ENCODE results near the gene PEX14.

The PEX14 gene

DNA sequence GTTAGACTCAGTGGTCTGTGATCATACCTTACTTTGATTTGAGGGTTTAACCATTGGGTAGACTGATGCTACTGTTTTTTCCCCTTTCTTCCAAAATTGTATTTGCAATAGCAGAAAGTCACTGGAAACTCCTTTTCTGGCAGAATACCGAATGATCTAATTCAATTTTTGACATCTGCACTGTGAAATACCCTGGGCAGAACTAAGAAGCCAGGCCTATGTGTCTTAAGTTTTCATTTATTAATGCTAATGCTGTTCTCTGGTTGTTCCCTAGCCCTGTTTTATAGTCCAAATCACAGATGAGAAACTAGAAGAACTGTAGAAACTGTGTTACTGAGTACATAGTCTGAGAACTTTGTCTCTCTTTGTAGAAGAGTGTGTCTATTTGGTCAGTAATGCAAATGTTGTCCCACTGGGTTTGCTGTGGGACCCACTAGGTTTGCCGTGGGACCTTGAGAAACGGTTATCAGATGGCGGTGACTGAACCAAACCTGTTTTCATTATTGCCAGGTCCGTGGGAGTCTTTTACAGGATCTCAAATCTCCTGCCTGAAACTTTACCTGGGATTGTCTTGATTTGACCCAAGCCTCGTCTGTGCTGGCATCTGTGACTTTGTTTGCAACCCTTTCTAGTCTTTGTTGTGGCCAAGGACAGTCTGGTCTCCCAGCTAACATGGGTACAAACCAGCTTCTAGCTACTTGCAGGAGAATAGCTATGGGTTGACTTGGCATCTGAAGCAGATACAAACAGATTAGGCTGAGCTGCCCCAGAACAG, 41.4 kb downstream of the PEX14 start:
- DNase-seq (ENCODE audit: low read depth), result no peak
- TF ChIP-seq, protein P1, sequence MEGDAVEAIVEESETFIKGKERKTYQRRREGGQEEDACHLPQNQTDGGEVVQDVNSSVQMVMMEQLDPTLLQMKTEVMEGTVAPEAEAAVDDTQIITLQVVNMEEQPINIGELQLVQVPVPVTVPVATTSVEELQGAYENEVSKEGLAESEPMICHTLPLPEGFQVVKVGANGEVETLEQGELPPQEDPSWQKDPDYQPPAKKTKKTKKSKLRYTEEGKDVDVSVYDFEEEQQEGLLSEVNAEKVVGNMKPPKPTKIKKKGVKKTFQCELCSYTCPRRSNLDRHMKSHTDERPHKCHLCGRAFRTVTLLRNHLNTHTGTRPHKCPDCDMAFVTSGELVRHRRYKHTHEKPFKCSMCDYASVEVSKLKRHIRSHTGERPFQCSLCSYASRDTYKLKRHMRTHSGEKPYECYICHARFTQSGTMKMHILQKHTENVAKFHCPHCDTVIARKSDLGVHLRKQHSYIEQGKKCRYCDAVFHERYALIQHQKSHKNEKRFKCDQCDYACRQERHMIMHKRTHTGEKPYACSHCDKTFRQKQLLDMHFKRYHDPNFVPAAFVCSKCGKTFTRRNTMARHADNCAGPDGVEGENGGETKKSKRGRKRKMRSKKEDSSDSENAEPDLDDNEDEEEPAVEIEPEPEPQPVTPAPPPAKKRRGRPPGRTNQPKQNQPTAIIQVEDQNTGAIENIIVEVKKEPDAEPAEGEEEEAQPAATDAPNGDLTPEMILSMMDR (IDR thresholded peaks at IDR 0.05; ENCODE audit: low read depth, low read length, missing control alignments), result no peak
- in situ Hi-C loops (cut with HindIII; ENCODE audit: low sequenced_read_pairs), result no loop called here
- H3K4me3 ChIP-seq (ENCODE audit: low read depth, low read length), result no peak overlapping the region

DNA sequence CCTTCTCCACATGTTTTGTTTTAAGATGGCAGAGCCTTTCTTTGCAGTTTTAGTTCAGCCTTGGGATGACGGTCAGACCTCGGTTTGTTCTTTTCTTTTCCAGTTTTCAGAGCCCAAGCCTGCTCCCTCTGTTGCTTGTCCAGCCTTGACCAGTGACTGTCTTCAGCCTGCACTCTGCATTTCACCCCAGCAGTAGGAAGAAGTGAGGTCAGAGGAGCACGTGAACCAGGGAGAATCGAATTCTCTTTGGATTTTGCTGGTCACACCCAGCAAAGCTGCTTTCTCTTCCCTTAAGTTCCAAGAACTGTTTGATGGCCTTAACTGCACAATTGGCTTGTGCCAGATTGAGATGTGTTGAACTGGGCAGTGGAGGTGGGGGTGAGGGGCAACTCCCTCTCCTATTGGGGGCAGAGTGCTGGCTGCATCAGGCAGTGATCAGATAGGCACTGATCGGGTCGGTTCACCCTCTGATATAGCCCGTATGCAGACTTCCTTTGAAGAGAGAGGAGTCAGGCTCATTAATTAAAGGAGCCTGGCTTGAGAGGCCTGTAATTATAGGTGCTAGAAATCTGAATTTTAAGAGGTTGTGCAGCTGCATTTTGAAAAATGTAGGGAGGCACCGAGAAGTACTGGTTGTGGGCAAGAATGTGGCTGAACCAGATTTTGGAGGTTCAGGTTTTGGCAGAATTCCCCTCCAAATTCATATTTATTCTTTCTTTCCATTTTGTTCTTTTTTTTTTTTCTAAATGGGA, 42.4 kb downstream of the PEX14 start:
- H3K4me3 ChIP-seq (ENCODE audit: low read depth, low read length), result no peak overlapping the region
- no peak for DNase-seq (ENCODE audit: low read depth)
- TF ChIP-seq, protein P1 (IDR thresholded peaks at IDR 0.05; ENCODE audit: low read depth, low read length, missing control alignments), result no peak
- in situ Hi-C loops (cut with HindIII; ENCODE audit: low sequenced_read_pairs), result no loop called here

DNA sequence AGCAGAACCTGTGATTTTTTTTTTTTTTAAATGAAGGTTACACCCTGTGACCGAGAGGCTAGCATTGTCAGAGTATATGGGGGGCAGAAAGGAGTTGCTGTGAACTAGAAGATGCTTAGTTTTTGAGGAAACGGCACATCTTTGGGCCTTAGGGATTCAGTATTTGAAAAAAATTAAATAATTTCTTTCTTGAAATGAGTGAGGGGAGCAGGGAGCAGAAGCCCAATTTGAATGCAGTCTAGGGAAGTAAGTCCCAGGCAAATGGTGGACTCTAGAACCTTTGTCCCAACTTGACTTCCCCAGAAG, 42.9 kb downstream of the PEX14 start:
- no peak for DNase-seq (ENCODE audit: low read depth)
- in situ Hi-C loops (cut with HindIII; ENCODE audit: low sequenced_read_pairs), result no loop called here
- TF ChIP-seq, protein P1 (IDR thresholded peaks at IDR 0.05; ENCODE audit: low read depth, low read length, missing control alignments), result no peak
- no peak overlapping the region for H3K4me3 ChIP-seq (ENCODE audit: low read depth, low read length)

DNA sequence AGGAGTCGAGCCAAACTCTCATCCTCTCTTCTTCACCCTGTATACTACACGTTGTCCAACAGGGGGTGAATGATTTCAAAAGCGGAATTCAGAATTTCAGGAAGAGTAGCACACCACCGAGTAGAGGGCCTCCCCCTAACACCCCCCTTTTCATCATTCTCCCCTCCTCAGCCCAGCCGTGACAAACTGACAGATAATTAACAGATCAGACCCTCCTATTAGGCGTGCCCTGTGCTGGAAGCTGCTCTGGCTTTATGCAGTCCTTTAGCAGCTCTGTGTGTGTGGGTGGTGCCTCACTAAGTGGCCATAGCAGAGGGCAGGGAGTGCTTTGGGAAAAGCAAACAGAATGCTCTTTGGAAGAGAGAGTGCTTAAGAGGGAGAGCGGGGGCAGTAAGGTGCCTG, 44.3 kb downstream of the PEX14 start:
- H3K4me3 ChIP-seq (ENCODE audit: low read depth, low read length), result no peak overlapping the region
- DNase-seq (ENCODE audit: low read depth), result no peak
- TF ChIP-seq, protein P1 (IDR thresholded peaks at IDR 0.05; ENCODE audit: low read depth, low read length, missing control alignments), result peak; percentile 15
- in situ Hi-C loops (cut with HindIII; ENCODE audit: low sequenced_read_pairs), result no loop called here

DNA sequence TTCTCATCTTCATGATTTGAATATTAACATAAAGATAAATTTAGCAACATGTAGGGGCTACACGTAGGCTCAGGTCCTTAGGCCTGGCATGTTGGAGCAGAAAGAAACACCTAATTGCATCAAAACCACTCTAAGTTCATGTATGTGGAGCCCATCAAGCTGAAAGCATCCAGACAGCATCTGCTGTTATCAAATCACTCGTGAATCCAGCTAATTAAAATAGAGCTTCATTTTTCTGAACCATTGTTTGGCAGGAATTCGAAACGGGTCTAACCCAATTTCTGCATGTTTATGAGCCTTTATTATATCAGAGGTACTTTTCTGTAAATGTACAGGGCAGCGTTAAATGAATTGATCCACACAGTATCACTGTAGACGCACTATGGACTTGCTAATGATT, 45.7 kb downstream of the PEX14 start:
- in situ Hi-C loops (cut with HindIII; ENCODE audit: low sequenced_read_pairs), result loop anchor here (10.0 kb wide), 1 partner anchor 424 kb away; no protein-coding TSS in a partner anchor
- TF ChIP-seq, protein P1 (IDR thresholded peaks at IDR 0.05; ENCODE audit: low read depth, low read length, missing control alignments), result no peak
- DNase-seq (ENCODE audit: low read depth), result no peak
- no peak overlapping the region for H3K4me3 ChIP-seq (ENCODE audit: low read depth, low read length)

DNA sequence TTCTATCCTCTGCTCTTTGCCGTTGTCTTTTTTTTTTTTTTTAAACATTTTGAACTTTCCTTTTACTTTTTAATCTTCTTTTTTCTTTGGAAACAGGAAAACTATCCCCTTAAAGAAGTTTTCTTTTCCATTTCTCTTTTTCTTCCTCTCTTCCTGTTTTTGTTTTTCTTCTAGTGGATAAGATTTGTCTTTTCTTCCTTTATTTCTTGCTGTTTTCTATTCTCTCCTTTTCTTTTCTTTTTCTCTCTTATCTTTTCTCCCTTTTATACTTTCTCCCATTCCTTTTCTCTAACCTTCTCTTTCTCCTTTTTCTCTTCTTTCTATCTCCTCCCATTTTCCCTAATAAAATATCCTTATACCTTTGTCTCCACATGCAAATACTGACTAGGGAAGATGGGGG, 46.2 kb downstream of the PEX14 start:
- TF ChIP-seq, protein P1 (IDR thresholded peaks at IDR 0.05; ENCODE audit: low read depth, low read length, missing control alignments), result no peak
- DNase-seq (ENCODE audit: low read depth), result no peak
- in situ Hi-C loops (cut with HindIII; ENCODE audit: low sequenced_read_pairs), result loop anchor here (10.0 kb wide), 1 partner anchor 424 kb away; no protein-coding TSS in a partner anchor
- H3K4me3 ChIP-seq (ENCODE audit: low read depth, low read length), result no peak overlapping the region
